ENCODE measurements around the gene HTR3E.

The HTR3E gene

GRCh38 chr3:184073621-184074020 is 23.2 kb upstream of the HTR3E start:
- no peaks in the 10 kb centered on the region for H3K36me3 ChIP-seq (ENCODE audit: insufficient read depth, low read length)
- no peaks in the 10 kb centered on the region for H3K4me1 ChIP-seq (ENCODE audit: insufficient read depth, low read length, severe bottlenecking)
- TF ChIP-seq EZH2 (IDR thresholded peaks at IDR 0.05; ENCODE audit: borderline replicate concordance, low read length) (no peak), CTCF (IDR thresholded peaks at IDR 0.05; ENCODE audit: low read length) (no peak)
- peaks cover 7% of the 10 kb centered on the region; the same call in 1 of the 2 replicates for H3K27me3 ChIP-seq (ENCODE audit: insufficient read depth, low read length)
- H3K27ac ChIP-seq (ENCODE audit: low read depth, low read length, poor library complexity, severe bottlenecking), result no peak overlapping the region
- H3K9me3 ChIP-seq (ENCODE audit: low read length), result peaks cover 18% of the 10 kb centered on the region; the same call in 1 of the 2 replicates
- H4K20me1 ChIP-seq (ENCODE audit: insufficient read depth, low read length), result no peaks in the 10 kb centered on the region
- H3K4me2 ChIP-seq (ENCODE audit: low read length), result no peak overlapping the region
- no peak overlapping the region for H3K9ac ChIP-seq (ENCODE audit: low read length)
- no peaks in the 10 kb centered on the region for H3K79me2 ChIP-seq (ENCODE audit: insufficient read depth, low read length)
- no peaks in the 10 kb centered on the region for H3F3A ChIP-seq (ENCODE audit: insufficient read depth, low read length)
- H3K4me3 ChIP-seq (ENCODE audit: low read depth, low read length, poor library complexity, severe bottlenecking), result no peak overlapping the region
- H2AFZ ChIP-seq (ENCODE audit: low read length), result no peak overlapping the region
- peaks cover 4% of the 10 kb centered on the region for H3K9me2 ChIP-seq (ENCODE audit: low read depth, low read length)

- no peaks in the 10 kb centered on the region for H3K4me1 ChIP-seq (ENCODE audit: insufficient read depth, low read length, severe bottlenecking)
- H3K9me3 ChIP-seq (ENCODE audit: low read length), result peaks cover 8% of the 10 kb centered on the region; the same call in 1 of the 2 replicates
- no peak overlapping the region for H3K9ac ChIP-seq (ENCODE audit: low read length)
- no peak overlapping the region for H3K27ac ChIP-seq (ENCODE audit: low read depth, low read length, poor library complexity, severe bottlenecking)
- H3K27me3 ChIP-seq (ENCODE audit: insufficient read depth, low read length), result peaks cover 7% of the 10 kb centered on the region; the same call in 1 of the 2 replicates
- H2AFZ ChIP-seq (ENCODE audit: low read length), result no peak overlapping the region
- H3K36me3 ChIP-seq (ENCODE audit: insufficient read depth, low read length), result no peaks in the 10 kb centered on the region
- H3K79me2 ChIP-seq (ENCODE audit: insufficient read depth, low read length), result no peaks in the 10 kb centered on the region
- H3F3A ChIP-seq (ENCODE audit: insufficient read depth, low read length), result no peaks in the 10 kb centered on the region
- H3K9me2 ChIP-seq (ENCODE audit: low read depth, low read length), result peaks cover 4% of the 10 kb centered on the region
- H4K20me1 ChIP-seq (ENCODE audit: insufficient read depth, low read length), result no peaks in the 10 kb centered on the region
- H3K4me3 ChIP-seq (ENCODE audit: low read depth, low read length, poor library complexity, severe bottlenecking), result no peak overlapping the region
- TF ChIP-seq CTCF (IDR thresholded peaks at IDR 0.05; ENCODE audit: low read length) (no peak), EZH2 (IDR thresholded peaks at IDR 0.05; ENCODE audit: borderline replicate concordance, low read length) (no peak)
- no peak overlapping the region for H3K4me2 ChIP-seq (ENCODE audit: low read length)
Observed at GRCh38 chr3:184075901-184076300, 21.0 kb upstream of the HTR3E start.

GRCh38 chr3:184077881-184078280 is 19.0 kb upstream of the HTR3E start:
- Histone ChIP-seq H3K9me3 (ENCODE audit: low read length) (peaks cover 10% of the 10 kb centered on the region; the same call in 1 of the 2 replicates), H3K36me3 (ENCODE audit: insufficient read depth, low read length) (no peaks in the 10 kb centered on the region), H3K27ac (ENCODE audit: low read depth, low read length, poor library complexity, severe bottlenecking) (no peak overlapping the region), H3F3A (ENCODE audit: insufficient read depth, low read length) (no peaks in the 10 kb centered on the region), H3K27me3 (ENCODE audit: insufficient read depth, low read length) (peaks cover 22% of the 10 kb centered on the region; the same call in 1 of the 2 replicates), H3K4me2 (ENCODE audit: low read length) (no peak overlapping the region), H4K20me1 (ENCODE audit: insufficient read depth, low read length) (no peaks in the 10 kb centered on the region), H3K79me2 (ENCODE audit: insufficient read depth, low read length) (no peaks in the 10 kb centered on the region), H3K4me3 (ENCODE audit: low read depth, low read length, poor library complexity, severe bottlenecking) (no peak overlapping the region), H3K9ac (ENCODE audit: low read length) (no peak overlapping the region), H3K9me2 (ENCODE audit: low read depth, low read length) (no peaks in the 10 kb centered on the region), H2AFZ (ENCODE audit: low read length) (no peak overlapping the region), H3K4me1 (ENCODE audit: insufficient read depth, low read length, severe bottlenecking) (no peaks in the 10 kb centered on the region)
- no peak for TF ChIP-seq EZH2 (IDR thresholded peaks at IDR 0.05; ENCODE audit: borderline replicate concordance, low read length)
- no peak for TF ChIP-seq CTCF (IDR thresholded peaks at IDR 0.05; ENCODE audit: low read length)
